Endodermal cell (in vitro differentiated cells): ENCODE data around the gene CDH6. TPM values are rescaled to one million over a fixed set of nuclear protein-coding genes. Genes with fewer than 3 reads are reported as not detected.

Source experiments
- DNase-seq: peaks from one replicate; pipeline ENCODE4 v3.0.0-alpha.2; 2017
- H3K27ac ChIP-seq: 2 replicates; pipeline ENCODE4 v1.5.1; 2013; ENCODE audit warnings: mild to moderate bottlenecking, low read depth, low read length, moderate library complexity
- H3K27me3 ChIP-seq: 2 replicates; pipeline ENCODE4 v1.6.1; 2013; ENCODE audit warnings: mild to moderate bottlenecking, low read length, moderate library complexity; ENCODE audit not compliant: insufficient read depth, control insufficient read depth, poor library complexity, severe bottlenecking
- H3K36me3 ChIP-seq: 2 replicates; pipeline ENCODE4 v1.7.0; 2013; ENCODE audit warnings: mild to moderate bottlenecking, low read length, moderate library complexity; ENCODE audit not compliant: control insufficient read depth, insufficient read depth
- H3K4me1 ChIP-seq: one replicate; pipeline ENCODE4 v1.7.0; 2013; ENCODE audit warnings: low read length; ENCODE audit not compliant: control insufficient read depth, insufficient read depth
- H3K4me3 ChIP-seq: 2 replicates; pipeline ENCODE4 v1.5.1; 2013; ENCODE audit warnings: mild to moderate bottlenecking, low read length, moderate library complexity
- H3K9ac ChIP-seq: 2 replicates; pipeline ENCODE4 v1.6.1; 2013; ENCODE audit warnings: mild to moderate bottlenecking, low read length, moderate library complexity; ENCODE audit not compliant: poor library complexity, severe bottlenecking; ENCODE audit errors: extremely low read depth
- H3K9me3 ChIP-seq: 2 replicates; pipeline ENCODE4 v1.6.1; 2013; ENCODE audit warnings: mild to moderate bottlenecking, low read length, moderate library complexity; ENCODE audit not compliant: control insufficient read depth
- H3K27ac Mint-ChIP-seq: 2 replicates; pipeline ENCODE4 v1.8.0; 2020; ENCODE audit warnings: mixed read lengths
- H3K27me3 Mint-ChIP-seq: 2 replicates; pipeline ENCODE4 v1.8.0; 2021; ENCODE audit warnings: mild to moderate bottlenecking, mixed read lengths; ENCODE audit not compliant: insufficient read depth
- H3K36me3 Mint-ChIP-seq: 2 replicates; pipeline ENCODE4 v1.8.0; 2020; ENCODE audit warnings: low read depth, mixed read lengths
- H3K4me1 Mint-ChIP-seq: 2 replicates; pipeline ENCODE4 v1.8.0; 2020; ENCODE audit warnings: mixed read lengths
- H3K4me3 Mint-ChIP-seq: 2 replicates; pipeline ENCODE4 v1.8.0; 2020; ENCODE audit warnings: mild to moderate bottlenecking, moderate library complexity, mixed read lengths
- H3K9me3 Mint-ChIP-seq: 2 replicates; pipeline ENCODE4 v1.8.0; 2020; ENCODE audit warnings: mild to moderate bottlenecking, mixed read lengths
- WGBS, 2 experiments: methylation state at CpG; one replicate each; pipeline versions ENCODE4 v1.1.5 to v1.1.7; 2013; ENCODE audit warnings: missing lambda C conversion rate in 2 of 2, mixed read lengths in 1 of 2; ENCODE audit not compliant: insufficient coverage in 1 of 2, insufficient read length in 1 of 2; 5-methylcytosine and 5-hydroxymethylcytosine counted together
- total RNA-seq, 2 donors: library from RNA; stranded (reverse); fragmentation: NEBNext Ultra II Directional in 1 of 2; extraction: Animal tissue kit (Norgen Biotek cat#: 25700) in 1 of 2; gene quantifications; 2 replicates in 1 of 2; 3 replicates in 1 of 2; pipeline ENCODE4 v1.2.1, GENCODE V29; 2021
- TF ChIP-seq, protein P1 (sequence below): fragments of 200-600 bp; sonication (generic); conservative IDR thresholded peaks from 2 replicates; pipeline ENCODE4 v1.5.0; 2021; ENCODE audit warnings: antibody characterized with exemption, mild to moderate bottlenecking

The CDH6 gene
- total RNA-seq, 2 donors from 2014 or later = 1.1 TPM

DNA sequence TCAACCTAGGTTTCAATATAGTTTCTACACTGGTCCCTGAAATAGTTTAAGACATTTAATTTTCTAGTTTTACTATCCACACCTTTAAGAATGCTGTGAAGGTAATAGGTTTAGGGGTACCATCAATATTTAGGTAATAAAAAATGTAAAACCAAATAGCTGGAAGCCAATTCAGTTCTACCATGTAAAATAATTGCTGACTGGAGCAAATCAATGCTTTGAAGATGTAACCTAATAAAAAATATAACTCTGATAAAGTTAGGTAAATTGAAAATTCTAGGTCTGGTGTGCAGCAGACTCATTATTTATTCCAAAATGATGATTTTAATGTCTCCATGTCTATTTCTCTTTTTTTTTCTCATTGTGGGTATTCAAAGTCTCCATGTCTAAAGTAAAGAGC lies 21.8 kb downstream of the CDH6 start:
- no peak overlapping the region for H3K4me3 ChIP-seq
- TF ChIP-seq, protein P1, sequence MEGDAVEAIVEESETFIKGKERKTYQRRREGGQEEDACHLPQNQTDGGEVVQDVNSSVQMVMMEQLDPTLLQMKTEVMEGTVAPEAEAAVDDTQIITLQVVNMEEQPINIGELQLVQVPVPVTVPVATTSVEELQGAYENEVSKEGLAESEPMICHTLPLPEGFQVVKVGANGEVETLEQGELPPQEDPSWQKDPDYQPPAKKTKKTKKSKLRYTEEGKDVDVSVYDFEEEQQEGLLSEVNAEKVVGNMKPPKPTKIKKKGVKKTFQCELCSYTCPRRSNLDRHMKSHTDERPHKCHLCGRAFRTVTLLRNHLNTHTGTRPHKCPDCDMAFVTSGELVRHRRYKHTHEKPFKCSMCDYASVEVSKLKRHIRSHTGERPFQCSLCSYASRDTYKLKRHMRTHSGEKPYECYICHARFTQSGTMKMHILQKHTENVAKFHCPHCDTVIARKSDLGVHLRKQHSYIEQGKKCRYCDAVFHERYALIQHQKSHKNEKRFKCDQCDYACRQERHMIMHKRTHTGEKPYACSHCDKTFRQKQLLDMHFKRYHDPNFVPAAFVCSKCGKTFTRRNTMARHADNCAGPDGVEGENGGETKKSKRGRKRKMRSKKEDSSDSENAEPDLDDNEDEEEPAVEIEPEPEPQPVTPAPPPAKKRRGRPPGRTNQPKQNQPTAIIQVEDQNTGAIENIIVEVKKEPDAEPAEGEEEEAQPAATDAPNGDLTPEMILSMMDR = no peak
- Mint-ChIP-seq H3K4me3 (no peak overlapping the region), H3K4me1 (peaks cover 28% of the 10 kb centered on the region), H3K9me3 (no peaks in the 10 kb centered on the region), H3K36me3 (no peaks in the 10 kb centered on the region), H3K27me3 (no peaks in the 10 kb centered on the region), H3K27ac (no peak overlapping the region)
- no peaks in the 10 kb centered on the region for H3K36me3 ChIP-seq
- H3K9ac ChIP-seq = no peak overlapping the region
- H3K27me3 ChIP-seq = no peaks in the 10 kb centered on the region
- peaks cover 7% of the 10 kb centered on the region for H3K4me1 ChIP-seq
- H3K9me3 ChIP-seq = no peaks in the 10 kb centered on the region
- no peak for DNase-seq
- H3K27ac ChIP-seq = no peak overlapping the region

DNA sequence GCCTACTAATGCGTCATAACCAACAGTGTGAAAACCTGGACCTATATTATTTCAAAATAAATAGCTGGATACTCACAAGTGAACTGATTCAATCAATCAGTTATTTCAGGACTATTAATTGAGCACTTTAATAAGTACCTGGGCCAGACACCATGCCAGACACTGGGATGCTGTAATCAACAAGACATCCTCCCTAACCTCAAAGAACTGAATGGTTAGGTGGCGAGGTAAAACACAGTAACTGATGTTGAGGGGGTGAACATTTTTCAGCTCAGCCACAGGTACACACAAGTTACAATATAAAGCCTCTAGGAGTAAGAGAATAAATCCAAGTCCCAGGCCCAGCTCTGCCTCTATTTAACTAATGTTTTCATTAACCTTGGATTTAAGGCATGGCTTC lies 24.0 kb downstream of the CDH6 start:
- H3K36me3 Mint-ChIP-seq = no peaks in the 10 kb centered on the region
- no peaks in the 10 kb centered on the region for H3K9me3 ChIP-seq
- H3K27me3 Mint-ChIP-seq = no peaks in the 10 kb centered on the region
- no peak overlapping the region for H3K4me3 Mint-ChIP-seq
- no peaks in the 10 kb centered on the region for H3K36me3 ChIP-seq
- no peak overlapping the region for H3K27ac Mint-ChIP-seq
- 93% methylated on average over 1 of the region's 2 CpGs; no CpG with 5 or more reads in 1 of the 2 experiments for WGBS, 2 experiments
- no peak overlapping the region for H3K9ac ChIP-seq
- DNase-seq = no peak
- TF ChIP-seq, protein P1 = no peak
- H3K4me3 ChIP-seq = no peak overlapping the region
- H3K27me3 ChIP-seq = no peaks in the 10 kb centered on the region
- H3K4me1 ChIP-seq = peaks cover 10% of the 10 kb centered on the region
- H3K4me1 Mint-ChIP-seq = peaks cover 31% of the 10 kb centered on the region
- H3K27ac ChIP-seq = no peak overlapping the region
- H3K9me3 Mint-ChIP-seq = no peaks in the 10 kb centered on the region

DNA sequence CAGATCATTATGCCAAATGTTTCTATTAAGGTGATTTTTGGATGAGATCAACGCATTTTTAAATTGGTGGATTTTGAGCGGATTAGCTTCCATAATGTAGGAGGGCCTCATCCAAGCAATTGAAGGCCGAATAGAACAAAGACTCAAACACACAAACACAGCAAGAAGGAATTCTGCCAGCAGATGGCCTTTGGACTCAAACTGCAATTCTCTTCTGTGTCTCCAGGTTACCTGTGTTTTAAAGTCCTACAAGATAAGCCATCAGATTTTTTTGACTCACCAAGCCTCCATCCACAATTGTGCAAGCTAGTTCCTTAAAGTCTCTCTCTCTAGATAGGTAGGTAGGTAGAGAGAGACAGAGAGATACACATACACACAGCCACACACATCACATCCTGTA lies 25.5 kb downstream of the CDH6 start:
- no peaks in the 10 kb centered on the region for H3K27me3 ChIP-seq
- no peaks in the 10 kb centered on the region for H3K36me3 Mint-ChIP-seq
- no peaks in the 10 kb centered on the region for H3K36me3 ChIP-seq
- H3K27ac Mint-ChIP-seq = peak overlapping the region; percentile 49
- no peak overlapping the region for H3K4me3 ChIP-seq
- no peak overlapping the region for H3K27ac ChIP-seq
- no peak overlapping the region for H3K9ac ChIP-seq
- TF ChIP-seq, protein P1 = peak; percentile 57
- peaks cover 2% of the 10 kb centered on the region for H3K4me1 ChIP-seq
- DNase-seq = no peak
- peaks cover 16% of the 10 kb centered on the region for H3K4me1 Mint-ChIP-seq
- no peaks in the 10 kb centered on the region for H3K9me3 Mint-ChIP-seq
- WGBS, 2 experiments = 90% methylated on average over 3 of the region's 3 CpGs; no CpG with 5 or more reads in 1 of the 2 experiments
- no peaks in the 10 kb centered on the region for H3K9me3 ChIP-seq
- H3K27me3 Mint-ChIP-seq = no peaks in the 10 kb centered on the region
- no peak overlapping the region for H3K4me3 Mint-ChIP-seq
